Uterus (tissue), 4 donors: ENCODE measurements around the gene ZNF714. TPM values are rescaled to one million over a fixed set of nuclear protein-coding genes. Genes with fewer than 3 reads are reported as not detected.

ENCODE experiments used
- DNase-seq, 2 donors: peaks; one replicate each; pipeline ENCODE4 v3.0.0-alpha.2; 2019 to 2020
- H3K27ac ChIP-seq, 2 donors: fragments of 200-600 bp; sonication (generic); 1 replicate in 1 of 2; 2 replicates in 1 of 2; pipeline ENCODE4 v1.5.1; 2016 to 2018
- H3K27me3 ChIP-seq, 2 donors: fragments of 200-600 bp; sonication (generic); one replicate each; pipeline ENCODE4 v1.5.1; 2018 to 2019; ENCODE audit warnings: control low read depth in 1 of 2
- H3K36me3 ChIP-seq, 2 donors: fragments of 200-600 bp; sonication (generic); one replicate each; pipeline ENCODE4 v1.5.1; 2019; ENCODE audit warnings: control low read depth in 1 of 2
- H3K4me1 ChIP-seq, 2 donors: fragments of 200-600 bp; sonication (generic); one replicate each; pipeline ENCODE4 v1.5.1; 2018 to 2019; ENCODE audit warnings: control low read depth in 1 of 2
- H3K4me3 ChIP-seq, 2 donors: fragments of 200-600 bp; sonication (generic); 1 replicate in 1 of 2; 2 replicates in 1 of 2; pipeline ENCODE4 v1.5.1; 2018 to 2019; ENCODE audit warnings: mild to moderate bottlenecking in 1 of 2
- H3K9me3 ChIP-seq, 2 donors: fragments of 200-600 bp; sonication (generic); one replicate each; pipeline ENCODE4 v1.5.1; 2019; ENCODE audit warnings: control low read depth in 1 of 2
- CTCF ChIP-seq, 4 experiments: fragments of 200-600 bp in 2 of 4; fragments of 450-650 bp in 2 of 4; sonication (generic) in 2 of 4; IDR thresholded peaks; one replicate each; pipeline ENCODE4 v1.5.1; 2016 to 2019; ENCODE audit warnings: antibody characterized with exemption in 4 of 4, mild to moderate bottlenecking in 2 of 4, moderate library complexity in 1 of 4
- POLR2A ChIP-seq, 2 donors: fragments of 450-650 bp; IDR thresholded peaks; one replicate each; pipeline ENCODE4 v1.6.1; 2016; ENCODE audit warnings: antibody characterized with exemption in 2 of 2, mild to moderate bottlenecking in 1 of 2, moderate library complexity in 1 of 2
- intact Hi-C: fragments of 100-400 bp; cut with DNase I; formaldehyde crosslinking; loops from one replicate; pipeline ENCODE4 v1.15.1; 2023; ENCODE audit warnings: low total_unique reads
- total RNA-seq, 4 donors: library from RNA; depleted of rRNA in 3 of 4; stranded (reverse); fragments of >200 nt in 3 of 4; gene quantifications; one replicate each; pipeline versions ENCODE4 v1.1.0 to v1.2.4, GENCODE V29; 2014 to 2023
- donor health status: DM: yes; HTN: yes; CAD: no.

Gene ZNF714
- total RNA-seq, 4 donors from 2014 or later = 3.3 to 28.2 (median 5.8) TPM

GRCh38 chr19:21098291-21098690, 16.3 kb downstream of the ZNF714 start:
- Histone ChIP-seq H3K27me3 (no peaks in the 10 kb centered on the region), H3K4me1 (no peaks in the 10 kb centered on the region), H3K27ac (no peak overlapping the region), H3K36me3 (no peaks in the 10 kb centered on the region), H3K4me3 (no peak overlapping the region), H3K9me3 (no peaks in the 10 kb centered on the region)
- TF ChIP-seq CTCF (IDR thresholded peaks at IDR 0.05) = no peak
- TF ChIP-seq POLR2A (IDR thresholded peaks at IDR 0.05) = no peak
- intact Hi-C loops = no loop called here
- no peak for DNase-seq

- H3K27me3 ChIP-seq = no peaks in the 10 kb centered on the region
- intact Hi-C loops = no loop called here
- no peak overlapping the region for H3K27ac ChIP-seq
- H3K36me3 ChIP-seq = no peaks in the 10 kb centered on the region
- H3K4me3 ChIP-seq = no peak overlapping the region
- TF ChIP-seq CTCF (IDR thresholded peaks at IDR 0.05) = no peak
- no peak for TF ChIP-seq POLR2A (IDR thresholded peaks at IDR 0.05)
- DNase-seq = no peak
- no peaks in the 10 kb centered on the region for H3K4me1 ChIP-seq
- H3K9me3 ChIP-seq = no peaks in the 10 kb centered on the region
Measured at GRCh38 chr19:21101521-21102242, 19.7 kb downstream of the ZNF714 start.

- no peaks in the 10 kb centered on the region for H3K4me1 ChIP-seq
- intact Hi-C loops = no loop called here
- H3K27ac ChIP-seq = no peak overlapping the region
- no peak for DNase-seq
- no peaks in the 10 kb centered on the region for H3K27me3 ChIP-seq
- H3K4me3 ChIP-seq = no peak overlapping the region
- no peaks in the 10 kb centered on the region for H3K36me3 ChIP-seq
- no peaks in the 10 kb centered on the region for H3K9me3 ChIP-seq
- no peak for TF ChIP-seq CTCF (IDR thresholded peaks at IDR 0.05)
- TF ChIP-seq POLR2A (IDR thresholded peaks at IDR 0.05) = no peak
Measured at GRCh38 chr19:21109116-21109515, 27.1 kb downstream of the ZNF714 start.

- DNase-seq = no peak
- Histone ChIP-seq H3K9me3 (peaks cover 0 to 8% of the 10 kb centered on the region in 2 donors), H3K36me3 (no peaks in the 10 kb centered on the region), H3K27me3 (no peaks in the 10 kb centered on the region), H3K4me1 (no peaks in the 10 kb centered on the region), H3K4me3 (no peak overlapping the region), H3K27ac (no peak overlapping the region)
- intact Hi-C loops = no loop called here
- TF ChIP-seq POLR2A (IDR thresholded peaks at IDR 0.05) = no peak
- no peak for TF ChIP-seq CTCF (IDR thresholded peaks at IDR 0.05)
Measured at GRCh38 chr19:21110183-21110582, 28.2 kb downstream of the ZNF714 start.

GRCh38 chr19:21115430-21115829, 33.4 kb downstream of the ZNF714 start:
- DNase-seq = no peak
- Histone ChIP-seq H3K4me3 (no peak overlapping the region), H3K4me1 (no peaks in the 10 kb centered on the region), H3K36me3 (no peaks in the 10 kb centered on the region), H3K27me3 (no peaks in the 10 kb centered on the region), H3K9me3 (peaks cover 0 to 8% of the 10 kb centered on the region in 2 donors), H3K27ac (no peak overlapping the region)
- TF ChIP-seq CTCF (IDR thresholded peaks at IDR 0.05) (no peak), POLR2A (IDR thresholded peaks at IDR 0.05) (no peak)
- intact Hi-C loops = no loop called here
